Ishikawa (cell line): ENCODE data around the gene RASGEF1C.

ENCODE experiments used
- CEBPB ChIP-seq: IDR thresholded peaks from 2 replicates; pipeline ENCODE4 v1.6.1; 2012
- CREB1 ChIP-seq: IDR thresholded peaks from 2 replicates; pipeline ENCODE4 v1.6.1; 2012; ENCODE audit warnings: low read depth
- EGR1 ChIP-seq: IDR thresholded peaks from 2 replicates; pipeline ENCODE4 v1.6.1; 2012
- EP300 ChIP-seq: IDR thresholded peaks from 2 replicates; pipeline ENCODE4 v1.6.1; 2012; ENCODE audit warnings: borderline replicate concordance
- FOXM1 ChIP-seq: IDR thresholded peaks from 2 replicates; pipeline ENCODE4 v1.6.1; 2012; ENCODE audit warnings: low read depth, borderline replicate concordance
- NFIC ChIP-seq: IDR thresholded peaks from 2 replicates; pipeline ENCODE4 v1.6.1; 2012
- RAD21 ChIP-seq: IDR thresholded peaks from 2 replicates; pipeline ENCODE4 v1.6.1; 2012; ENCODE audit warnings: low read depth
- TAF1 ChIP-seq: IDR thresholded peaks from 2 replicates; pipeline ENCODE4 v1.6.1; 2012; ENCODE audit warnings: low read depth, mild to moderate bottlenecking
- TCF12 ChIP-seq: IDR thresholded peaks from 2 replicates; pipeline ENCODE4 v1.6.1; 2012; ENCODE audit warnings: low read depth
- TEAD4 ChIP-seq: IDR thresholded peaks from 2 replicates; pipeline ENCODE4 v1.6.1; 2012
- YY1 ChIP-seq: IDR thresholded peaks from 2 replicates; pipeline ENCODE4 v1.6.1; 2012; ENCODE audit warnings: low read depth
- ZBTB7A ChIP-seq: IDR thresholded peaks from 2 replicates; pipeline ENCODE4 v1.6.1; 2012; ENCODE audit warnings: low read depth
- TF ChIP-seq, protein P1 (sequence below): IDR thresholded peaks from 2 replicates; pipeline ENCODE4 v1.6.1; 2012; ENCODE audit warnings: low read depth, mild to moderate bottlenecking
- TF ChIP-seq, protein P2 (sequence below): IDR thresholded peaks from 2 replicates; pipeline ENCODE4 v1.6.1; 2012
- TF ChIP-seq, protein P3 (sequence below): IDR thresholded peaks from 2 replicates; pipeline ENCODE4 v1.6.1; 2012

The RASGEF1C gene

DNA sequence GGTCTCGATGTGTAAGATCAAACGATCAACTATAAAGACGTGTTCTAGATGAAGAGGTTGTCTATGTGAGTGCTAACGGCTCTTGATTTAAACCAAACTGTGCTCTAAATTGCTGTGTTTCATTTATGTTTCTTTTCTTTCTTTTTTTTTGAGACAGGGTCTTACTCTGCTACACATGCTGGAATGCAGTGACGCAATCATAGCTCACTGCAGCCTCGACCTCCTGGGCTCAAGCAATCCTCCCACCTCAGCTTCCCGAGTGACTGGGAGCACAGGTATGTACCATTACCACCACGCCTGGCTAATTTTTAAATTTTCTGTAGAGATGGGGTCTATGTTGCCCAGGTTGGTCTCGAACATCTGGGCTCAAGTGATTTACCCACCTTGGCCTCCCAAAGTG, 113.5 kb downstream of the RASGEF1C start:
- TF ChIP-seq TCF12 (no peak), NFIC (no peak), YY1 (no peak), TAF1 (no peak), CEBPB (0 out of 2 replicates have a peak, but pooled peaks have one; percentile 47)

DNA sequence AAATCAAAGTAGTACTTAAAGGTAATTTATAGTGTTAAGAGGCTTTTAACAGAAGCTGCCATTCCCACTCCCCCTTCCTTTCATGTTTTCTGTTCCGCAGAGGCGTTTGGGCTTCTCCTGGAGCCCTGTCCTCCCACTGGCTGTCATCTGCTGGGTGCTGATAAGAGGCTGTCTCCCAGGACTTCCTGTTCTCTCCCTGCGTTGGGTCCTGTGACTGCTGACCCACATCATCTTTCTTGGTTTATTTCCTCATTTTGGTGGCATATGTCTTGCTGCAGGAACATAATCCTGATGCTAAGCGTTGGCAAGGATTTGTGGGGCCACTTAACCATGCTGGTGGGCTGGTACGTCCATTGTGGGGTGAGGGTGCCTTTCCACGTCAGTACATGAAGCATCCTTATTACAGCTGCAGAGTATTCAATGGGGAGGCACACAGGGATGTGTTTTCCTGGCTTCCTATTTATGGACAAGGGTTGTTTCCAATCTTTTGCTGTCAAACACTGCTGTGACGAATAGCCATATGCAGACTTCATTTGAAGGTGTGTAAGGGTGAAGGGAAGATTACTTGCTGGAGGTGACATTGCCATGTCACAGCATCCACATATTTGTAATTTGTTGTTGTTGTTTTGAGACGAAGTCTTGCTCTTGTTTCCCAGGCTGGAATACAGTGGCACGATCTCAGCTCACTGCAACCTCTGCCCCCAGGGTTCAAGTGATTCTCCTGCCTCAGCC, 115.2 kb downstream of the RASGEF1C start:
- TF ChIP-seq, protein P1, sequence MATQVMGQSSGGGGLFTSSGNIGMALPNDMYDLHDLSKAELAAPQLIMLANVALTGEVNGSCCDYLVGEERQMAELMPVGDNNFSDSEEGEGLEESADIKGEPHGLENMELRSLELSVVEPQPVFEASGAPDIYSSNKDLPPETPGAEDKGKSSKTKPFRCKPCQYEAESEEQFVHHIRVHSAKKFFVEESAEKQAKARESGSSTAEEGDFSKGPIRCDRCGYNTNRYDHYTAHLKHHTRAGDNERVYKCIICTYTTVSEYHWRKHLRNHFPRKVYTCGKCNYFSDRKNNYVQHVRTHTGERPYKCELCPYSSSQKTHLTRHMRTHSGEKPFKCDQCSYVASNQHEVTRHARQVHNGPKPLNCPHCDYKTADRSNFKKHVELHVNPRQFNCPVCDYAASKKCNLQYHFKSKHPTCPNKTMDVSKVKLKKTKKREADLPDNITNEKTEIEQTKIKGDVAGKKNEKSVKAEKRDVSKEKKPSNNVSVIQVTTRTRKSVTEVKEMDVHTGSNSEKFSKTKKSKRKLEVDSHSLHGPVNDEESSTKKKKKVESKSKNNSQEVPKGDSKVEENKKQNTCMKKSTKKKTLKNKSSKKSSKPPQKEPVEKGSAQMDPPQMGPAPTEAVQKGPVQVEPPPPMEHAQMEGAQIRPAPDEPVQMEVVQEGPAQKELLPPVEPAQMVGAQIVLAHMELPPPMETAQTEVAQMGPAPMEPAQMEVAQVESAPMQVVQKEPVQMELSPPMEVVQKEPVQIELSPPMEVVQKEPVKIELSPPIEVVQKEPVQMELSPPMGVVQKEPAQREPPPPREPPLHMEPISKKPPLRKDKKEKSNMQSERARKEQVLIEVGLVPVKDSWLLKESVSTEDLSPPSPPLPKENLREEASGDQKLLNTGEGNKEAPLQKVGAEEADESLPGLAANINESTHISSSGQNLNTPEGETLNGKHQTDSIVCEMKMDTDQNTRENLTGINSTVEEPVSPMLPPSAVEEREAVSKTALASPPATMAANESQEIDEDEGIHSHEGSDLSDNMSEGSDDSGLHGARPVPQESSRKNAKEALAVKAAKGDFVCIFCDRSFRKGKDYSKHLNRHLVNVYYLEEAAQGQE: no peak
- no peak for TF ChIP-seq RAD21
- TF ChIP-seq NFIC: no peak
- TF ChIP-seq ZBTB7A: no peak
- TF ChIP-seq CREB1: no peak
- TF ChIP-seq FOXM1: no peak

DNA sequence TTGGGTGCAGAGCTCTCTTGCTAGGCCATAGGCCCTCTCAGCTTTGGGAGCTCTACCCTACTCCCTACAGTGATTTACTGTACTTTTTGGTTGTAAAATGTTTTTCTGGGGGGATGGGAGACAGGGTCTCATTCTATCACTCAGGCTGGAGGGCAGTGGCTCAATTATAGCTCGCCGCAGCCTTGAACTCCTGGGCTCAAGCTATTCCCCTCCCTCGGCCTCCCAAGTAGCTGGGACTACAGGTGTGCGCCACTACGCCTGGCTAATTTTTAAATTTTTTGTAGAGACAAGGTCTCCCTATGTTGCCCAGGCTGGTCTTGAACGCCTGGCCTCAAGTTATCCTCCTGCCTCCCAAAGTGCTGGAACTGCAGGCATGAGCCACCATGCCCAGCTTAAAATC, 115.8 kb downstream of the RASGEF1C start:
- TF ChIP-seq, protein P2, sequence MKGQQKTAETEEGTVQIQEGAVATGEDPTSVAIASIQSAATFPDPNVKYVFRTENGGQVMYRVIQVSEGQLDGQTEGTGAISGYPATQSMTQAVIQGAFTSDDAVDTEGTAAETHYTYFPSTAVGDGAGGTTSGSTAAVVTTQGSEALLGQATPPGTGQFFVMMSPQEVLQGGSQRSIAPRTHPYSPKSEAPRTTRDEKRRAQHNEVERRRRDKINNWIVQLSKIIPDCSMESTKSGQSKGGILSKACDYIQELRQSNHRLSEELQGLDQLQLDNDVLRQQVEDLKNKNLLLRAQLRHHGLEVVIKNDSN: no peak
- TF ChIP-seq TCF12 (no peak), EP300 (no peak), EGR1 (no peak), RAD21 (no peak), YY1 (no peak), CREB1 (no peak), NFIC (no peak), TAF1 (no peak), FOXM1 (no peak)

DNA sequence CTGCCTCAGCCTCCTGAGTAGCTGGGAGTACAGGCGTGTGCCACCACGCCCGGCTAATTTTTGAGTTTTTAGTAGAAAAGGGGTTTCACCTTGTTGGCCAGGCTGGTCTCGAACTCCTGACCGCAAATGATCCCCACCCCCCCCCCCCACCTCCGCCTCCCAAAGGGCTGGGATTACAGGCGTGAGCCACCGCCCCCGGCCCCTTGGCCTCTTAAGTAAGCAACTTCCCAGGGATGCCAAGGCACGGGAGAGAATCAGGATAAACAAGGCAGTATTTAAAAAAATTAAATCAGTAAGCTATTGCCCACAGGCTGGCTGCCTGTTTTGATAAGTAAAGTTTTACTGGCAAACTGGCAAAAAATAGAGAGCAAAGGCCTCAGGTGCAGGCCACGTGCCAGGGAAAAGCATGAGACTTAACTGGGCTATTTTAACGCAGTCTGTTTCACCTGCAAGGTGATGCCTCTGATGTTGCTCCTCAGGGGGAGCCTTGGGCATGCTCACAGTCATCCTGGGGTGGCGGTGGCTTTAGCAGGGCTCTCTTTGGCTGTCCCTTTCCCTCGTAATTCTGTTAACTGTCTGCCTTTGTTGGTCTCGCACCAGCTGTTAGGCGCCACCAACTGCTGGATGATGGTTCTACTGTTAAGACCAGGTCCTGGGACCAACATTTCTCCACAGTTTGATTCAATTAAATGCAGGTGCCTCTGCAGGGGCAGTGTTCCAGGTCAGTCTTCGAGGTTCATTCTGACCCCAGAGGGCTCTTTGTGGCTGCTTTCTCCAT, 118.1 kb downstream of the RASGEF1C start:
- TF ChIP-seq RAD21 (peak; percentile 32; the same call in 1 of the 2 replicates), ZBTB7A (no peak), TCF12 (no peak), TAF1 (no peak), FOXM1 (no peak)
- TF ChIP-seq, protein P1: no peak
- TF ChIP-seq, protein P2: no peak

DNA sequence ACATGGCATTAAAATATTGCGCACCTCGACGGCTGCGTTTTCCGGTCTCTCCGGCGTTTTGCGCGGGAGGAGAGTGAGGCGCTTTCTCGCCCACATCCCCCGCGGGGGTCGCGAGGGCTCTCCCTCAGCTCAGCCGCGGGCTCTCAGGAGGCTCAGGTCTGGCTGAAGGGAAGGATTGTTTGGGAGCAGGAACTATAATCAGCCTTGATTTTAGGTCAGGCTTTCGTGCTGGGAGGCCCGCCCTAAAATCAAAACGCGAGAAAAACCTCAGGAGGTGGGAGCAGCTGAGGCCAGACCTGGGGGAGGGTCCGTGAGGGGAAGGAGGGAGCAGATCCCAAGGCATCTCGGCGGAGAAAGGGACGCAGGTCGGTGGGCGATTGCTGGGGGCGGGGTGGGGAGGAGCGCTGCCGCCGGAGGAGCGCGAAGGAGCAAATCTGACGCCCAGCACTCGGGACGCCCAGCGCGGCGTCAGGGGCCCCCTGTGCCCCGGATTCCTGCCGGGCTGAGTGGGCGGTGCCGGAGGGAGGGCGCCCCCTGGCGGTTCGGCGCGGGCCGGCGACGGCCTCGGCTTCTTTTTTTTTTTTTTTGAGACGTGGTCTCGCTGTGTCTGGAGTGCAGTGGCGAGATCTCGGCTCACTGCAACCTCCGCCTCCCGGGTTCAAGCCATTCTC, 118.8 kb downstream of the RASGEF1C start:
- TF ChIP-seq TEAD4 (no peak), ZBTB7A (peak; percentile 92; the same call in 1 of the 2 replicates), NFIC (no peak), TCF12 (no peak), CREB1 (no peak), RAD21 (peak; percentile 62; the same call in 1 of the 2 replicates), EGR1 (peak; percentile 81), EP300 (no peak), CEBPB (no peak), YY1 (no peak), FOXM1 (no peak), TAF1 (0 out of 2 replicates have a peak, but pooled peaks have one; percentile 27)
- TF ChIP-seq, protein P3, sequence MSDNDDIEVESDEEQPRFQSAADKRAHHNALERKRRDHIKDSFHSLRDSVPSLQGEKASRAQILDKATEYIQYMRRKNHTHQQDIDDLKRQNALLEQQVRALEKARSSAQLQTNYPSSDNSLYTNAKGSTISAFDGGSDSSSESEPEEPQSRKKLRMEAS: no peak
- TF ChIP-seq, protein P1: no peak
- TF ChIP-seq, protein P2: 0 out of 2 replicates have a peak, but pooled peaks have one; percentile 11
